HL-60/S4 treated with phorbol 12-myristate 13-acetate at 8.2 ng/mL for 4 days and 3 days (cell line): ENCODE measurements around the gene E2F1.
"Not testable (repeated sequence)": the region's sequence is repeated elsewhere in the genome, so short reads cannot be mapped to it uniquely, and the experiment has no call there.

Experiments used
- in situ Hi-C: fragments of 300-500 bp; cut with MboI; formaldehyde crosslinking; loops from 2 replicates; pipeline ENCODE4 v1.15.0; 2022; ENCODE audit warnings: low sequenced_read_pairs

E2F1 gene

GRCh38 chr20:33659341-33660034, 26.7 kb downstream of the E2F1 start:
- in situ Hi-C loops = no loop called here

DNA sequence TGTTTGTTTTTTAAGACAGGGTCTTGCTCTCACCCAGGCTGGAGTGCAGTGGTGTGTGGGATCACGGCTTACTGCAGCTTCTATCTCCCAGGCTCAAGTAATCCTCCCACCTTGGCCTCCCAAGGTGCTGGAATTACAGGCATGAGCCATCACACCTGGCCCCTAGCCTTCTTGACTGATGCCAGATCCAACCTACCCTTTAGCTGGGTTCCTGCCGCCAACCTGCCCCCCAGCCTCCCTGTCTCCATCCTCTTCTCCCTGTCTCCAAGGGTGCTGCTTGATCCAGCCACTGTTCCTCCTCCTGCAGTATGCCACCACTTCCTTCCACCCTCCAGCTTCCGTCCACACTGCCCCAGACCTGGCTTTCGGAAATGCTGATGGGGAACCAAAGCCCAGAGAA, 27.3 kb downstream of the E2F1 start:
- in situ Hi-C loops = no loop called here

DNA sequence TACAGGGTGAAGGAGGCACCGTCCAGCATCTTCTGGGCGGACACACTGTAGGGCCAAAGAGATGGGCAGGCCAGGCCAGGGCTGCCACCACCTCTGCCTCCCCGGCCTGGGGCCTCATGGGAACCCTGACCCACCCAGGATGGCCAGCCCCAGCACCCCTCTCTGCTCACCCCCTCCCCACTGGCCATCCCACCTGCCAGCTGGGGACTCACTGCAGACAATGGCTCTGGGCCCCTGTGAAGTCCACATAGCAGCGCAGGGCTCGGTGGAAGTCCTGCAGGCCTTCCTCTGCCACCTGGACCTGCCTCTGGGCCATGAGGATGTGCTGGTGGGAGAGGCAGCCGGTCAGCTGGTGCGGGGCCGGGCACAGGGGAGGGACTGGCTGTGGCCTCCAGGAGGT, 27.7 kb downstream of the E2F1 start:
- in situ Hi-C loops = no loop called here

DNA sequence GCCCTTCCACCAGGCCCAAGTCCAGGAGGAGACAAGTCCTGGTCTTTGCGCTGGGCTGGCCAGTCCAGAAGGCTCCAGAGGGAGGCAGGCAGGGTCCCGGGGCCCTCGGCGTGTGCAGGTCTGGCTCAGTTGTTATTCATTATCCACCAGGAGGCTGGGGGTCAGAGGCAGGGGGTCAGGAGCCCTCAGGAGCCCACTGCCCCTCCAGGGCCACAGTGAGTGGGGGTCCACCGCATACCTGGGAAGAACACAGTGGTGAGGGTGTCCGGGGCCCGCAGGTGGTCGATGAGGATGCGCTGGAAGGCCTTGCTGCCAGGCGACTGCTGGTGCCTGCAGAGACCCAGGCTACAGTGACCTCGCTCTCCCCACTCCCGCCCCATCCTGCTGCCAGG, 28.5 kb downstream of the E2F1 start:
- in situ Hi-C loops = no loop called here

- in situ Hi-C loops = no loop called here
Observed at GRCh38 chr20:33656783-33657703, 29.1 kb downstream of the E2F1 start.

GRCh38 chr20:33656010-33656782, 30.0 kb downstream of the E2F1 start:
- in situ Hi-C loops = no loop called here

GRCh38 chr20:33655164-33655563, 31.0 kb downstream of the E2F1 start:
- in situ Hi-C loops = no loop called here

- in situ Hi-C loops = no loop called here
Observed at GRCh38 chr20:33654680-33655161, 31.5 kb downstream of the E2F1 start.

DNA sequence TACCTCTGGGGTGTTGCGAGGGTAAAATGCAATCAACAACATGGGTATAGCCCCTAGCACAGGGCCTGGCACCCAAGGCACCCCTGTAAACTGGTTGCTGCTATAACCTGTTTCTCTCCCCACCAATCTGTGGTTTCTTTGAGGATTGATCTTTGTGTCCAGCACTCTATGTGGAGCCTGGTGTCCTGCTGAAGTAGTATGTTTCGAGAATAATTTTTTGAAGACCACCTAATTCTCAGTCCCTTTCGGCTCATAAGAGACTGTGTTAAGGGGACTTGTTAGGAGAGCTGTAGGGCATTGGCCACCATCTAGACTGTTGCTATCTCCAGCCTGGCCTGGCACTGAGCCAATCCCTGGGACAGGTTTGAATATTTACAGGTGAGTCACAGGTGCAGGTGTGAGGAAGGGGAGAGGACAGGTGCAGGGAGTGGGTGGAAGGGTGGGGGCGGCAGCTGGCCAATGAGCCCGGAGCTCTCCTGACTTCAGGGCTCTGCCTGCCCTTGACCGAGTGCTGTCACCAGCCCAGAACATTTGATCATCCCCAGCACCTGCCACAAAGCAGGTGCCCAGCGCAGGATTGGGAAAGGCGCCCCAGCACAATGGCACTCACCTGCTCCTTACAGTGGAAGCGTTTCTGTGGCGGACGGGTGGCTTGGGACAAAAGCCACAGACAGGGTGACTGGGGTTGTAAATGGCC, 32.1 kb downstream of the E2F1 start:
- in situ Hi-C loops = no loop called here

- in situ Hi-C loops = no loop called here
Observed at GRCh38 chr20:33653218-33653899, 32.8 kb downstream of the E2F1 start.

- in situ Hi-C loops = no loop called here
Observed at GRCh38 chr20:33651562-33652048, 34.6 kb downstream of the E2F1 start.

DNA sequence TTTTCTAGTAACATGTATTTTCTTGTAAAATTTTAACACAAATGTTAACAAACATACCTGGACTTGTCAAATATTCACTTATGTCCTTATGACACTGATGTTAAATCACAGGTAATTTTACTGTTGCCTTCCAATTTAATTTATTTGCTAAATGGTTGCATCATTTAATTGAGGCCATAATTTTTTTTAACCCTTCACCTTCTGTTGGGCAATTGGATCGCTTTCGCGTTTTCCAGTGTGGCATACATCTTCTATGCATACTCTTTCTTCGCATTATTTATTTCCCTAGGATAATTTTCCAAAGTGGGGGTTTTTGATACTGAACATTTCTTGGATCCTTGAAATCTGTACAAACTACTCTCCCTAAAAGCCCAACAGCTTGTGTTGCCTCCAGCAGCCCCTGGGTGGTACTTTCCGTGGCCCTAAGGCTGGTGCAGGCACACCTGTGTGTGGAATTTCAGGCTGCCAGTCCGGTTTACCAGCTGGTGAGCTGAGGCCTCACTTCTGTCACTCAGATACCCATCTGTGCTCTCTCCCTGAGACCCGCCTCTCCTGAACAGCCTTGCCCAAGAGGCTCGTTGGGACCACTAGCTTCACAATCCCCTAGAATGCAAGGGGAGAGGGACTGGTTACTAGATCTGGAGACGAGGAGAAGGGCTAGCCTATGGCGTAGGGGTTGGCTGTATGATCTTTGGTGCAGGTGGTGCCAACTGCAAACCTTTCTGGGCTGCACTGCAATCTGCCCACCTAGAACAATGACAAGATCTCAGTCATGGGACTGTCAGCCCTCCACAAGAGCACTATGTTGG, 35.2 kb downstream of the E2F1 start:
- in situ Hi-C loops = no loop called here

DNA sequence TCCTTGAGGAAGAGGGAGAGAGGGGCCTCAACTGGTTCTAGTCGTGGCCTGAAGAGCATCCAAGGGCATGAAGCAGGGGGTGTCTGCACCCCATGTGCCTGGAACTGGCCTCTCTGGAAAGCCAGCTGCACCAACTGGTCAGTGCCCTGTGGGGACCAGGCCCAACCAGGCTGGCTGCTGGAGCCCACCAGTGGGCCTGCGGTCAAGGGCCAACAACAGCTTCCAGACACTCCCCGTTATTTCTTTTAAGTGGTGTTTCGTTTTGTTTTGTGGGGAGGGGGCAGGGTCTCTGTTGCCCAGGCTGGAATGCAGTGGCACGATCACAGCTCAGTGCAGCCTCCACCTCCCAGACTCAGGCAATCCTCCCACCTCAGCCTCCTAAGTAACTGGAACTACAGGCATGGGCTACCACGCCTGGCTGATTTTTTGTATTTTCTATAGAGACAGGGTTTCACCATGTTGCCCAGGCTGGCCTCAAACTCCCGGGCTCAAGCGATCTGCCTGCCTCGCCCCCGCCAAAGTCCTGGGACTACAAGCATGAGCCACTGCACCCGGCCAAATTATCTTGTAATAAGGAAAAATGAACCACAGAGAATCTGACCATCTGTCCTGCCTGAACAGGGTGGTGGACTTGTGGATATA, 36.0 kb downstream of the E2F1 start:
- in situ Hi-C loops = no loop called here

GRCh38 chr20:33649201-33649681, 36.9 kb downstream of the E2F1 start:
- in situ Hi-C loops = no loop called here

- in situ Hi-C loops = no loop called here
Observed at GRCh38 chr20:33648396-33649004, 37.7 kb downstream of the E2F1 start.

GRCh38 chr20:33647603-33648395, 38.4 kb downstream of the E2F1 start:
- in situ Hi-C loops = no loop called here

DNA sequence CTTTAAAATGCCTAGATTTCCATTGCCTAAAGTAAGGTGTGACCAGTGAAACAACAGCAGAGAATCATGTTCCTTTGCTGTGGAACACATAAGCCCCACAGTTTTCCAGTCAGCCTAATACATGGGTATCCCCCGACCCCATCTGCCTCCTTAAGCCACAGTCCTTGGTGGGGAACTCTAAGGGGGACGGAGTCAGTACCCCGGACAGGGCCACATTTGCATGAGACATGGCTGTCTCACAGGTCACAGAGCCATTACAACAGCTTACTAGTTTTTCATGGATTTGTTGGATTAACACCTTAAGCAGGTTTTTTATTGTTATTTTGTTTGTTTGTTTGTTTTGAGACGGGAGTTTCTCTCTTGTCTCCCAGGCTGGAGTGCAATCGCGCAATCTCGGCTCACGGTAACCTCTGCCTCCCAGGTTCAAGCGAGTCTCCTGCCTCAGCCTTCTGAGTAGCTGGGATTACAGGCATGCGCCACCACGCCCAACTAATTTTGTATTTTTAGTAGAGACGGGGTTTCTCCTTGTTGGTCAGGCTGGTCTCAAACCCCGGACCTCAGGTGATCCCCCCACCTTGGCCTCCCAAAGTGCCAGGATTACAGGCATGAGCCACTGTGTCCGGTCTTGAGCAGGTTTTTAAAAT, 39.1 kb downstream of the E2F1 start:
- in situ Hi-C loops = not testable (repeated sequence)
